OCI-M2 (cell line): Measurements from ENCODE around the gene ADRA2B.

Source experiments
- DNase-seq: peaks from one replicate; lab custom pipeline; 2025; ENCODE audit not compliant: unreplicated experiment; lab: John Stamatoyannopoulos, UW

The ADRA2B gene

DNA sequence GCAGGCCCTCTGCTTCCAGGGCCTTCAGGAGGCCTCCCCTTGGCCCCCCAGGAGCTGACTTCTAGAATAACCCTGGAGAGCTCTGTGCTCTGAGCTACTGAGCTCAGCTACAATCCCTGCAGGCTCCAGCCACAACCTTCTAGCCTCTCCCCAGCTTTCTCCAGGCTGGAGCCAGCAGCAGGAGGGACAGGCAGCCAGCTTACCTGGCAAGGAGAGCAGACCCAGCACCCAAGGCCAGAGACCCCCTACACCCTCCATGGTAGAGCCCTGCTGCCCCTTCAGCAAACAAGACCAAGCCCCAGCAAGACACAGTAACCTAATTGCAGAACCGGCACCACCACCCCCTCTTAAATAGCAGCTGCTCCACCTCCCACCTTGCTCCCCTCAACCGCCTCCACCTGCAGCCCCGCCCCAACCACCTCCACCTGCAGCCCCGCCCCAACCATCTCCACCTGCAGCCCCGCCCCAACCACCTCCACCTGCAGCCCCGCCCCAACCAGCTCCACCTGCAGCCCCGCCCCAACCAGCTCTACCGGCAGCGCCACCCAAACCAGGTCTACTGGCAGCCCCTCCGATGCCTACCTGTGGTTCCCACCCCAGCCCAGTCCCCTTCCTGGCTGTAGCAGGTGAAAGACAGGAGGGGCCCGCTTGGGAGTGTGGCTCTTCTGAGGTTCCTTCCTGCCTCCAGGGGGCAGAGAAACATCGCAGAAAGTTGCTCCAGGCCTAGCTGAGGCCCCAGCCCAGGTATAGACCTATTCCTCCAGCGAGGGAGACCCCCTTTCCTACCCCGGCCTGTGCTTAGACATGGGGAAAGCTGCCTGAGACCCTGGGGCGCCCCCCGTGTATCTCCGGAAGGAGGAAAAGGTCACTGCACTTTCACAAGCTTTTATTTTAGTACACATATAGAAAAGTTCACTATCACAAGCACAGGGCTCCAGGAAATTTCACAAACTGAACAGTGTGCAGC lies 22.1 kb upstream of the ADRA2B start, which contains the start of gene ASTL:
TSS of gene ASTL (minus strand) at position 324 of the 967 bp plus-strand sequence. CDS start at position 258, 66 bp downstream.
- no peak for DNase-seq

DNA sequence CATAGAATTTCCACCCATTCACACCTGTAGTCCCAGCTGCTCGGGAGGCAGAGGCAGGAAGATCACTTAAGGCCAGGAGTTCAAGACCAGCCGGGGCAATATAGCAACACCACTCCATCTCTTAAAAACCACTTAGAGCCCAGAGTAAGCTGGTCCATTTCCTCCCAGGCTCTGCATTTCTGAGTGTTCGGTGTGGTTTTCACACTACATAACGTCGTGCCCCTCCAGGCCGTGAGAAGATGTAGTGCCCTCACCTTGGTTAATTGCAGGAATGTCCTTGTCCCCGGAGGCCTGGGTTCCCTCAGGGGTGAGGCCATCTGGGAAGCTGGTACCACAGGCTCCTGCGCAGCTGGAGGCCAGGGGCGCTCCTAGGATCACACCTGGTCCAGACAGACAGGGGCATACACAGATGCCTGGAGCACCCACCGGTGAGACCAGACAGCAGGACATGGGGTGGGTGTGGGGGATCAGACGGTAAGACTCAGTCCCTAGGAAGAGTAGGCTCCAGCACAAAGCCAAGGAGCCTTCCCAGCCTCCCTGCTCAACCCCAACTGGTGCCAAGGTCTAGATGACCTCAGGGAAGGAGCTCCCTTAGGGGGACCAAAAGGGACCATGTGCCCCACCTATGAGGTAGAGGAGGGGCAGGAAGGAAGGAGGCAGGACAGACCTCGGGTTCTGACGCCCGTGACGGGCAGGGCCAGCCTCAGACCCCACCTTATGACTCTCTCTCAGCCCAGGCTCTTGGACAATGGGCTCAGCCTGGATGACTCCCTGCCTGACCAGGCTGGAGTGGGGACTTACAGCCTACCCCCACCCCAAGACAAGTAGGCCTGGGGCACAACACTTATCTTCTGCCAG lies 21.2 kb upstream of the ADRA2B start:
- no peak for DNase-seq

DNA sequence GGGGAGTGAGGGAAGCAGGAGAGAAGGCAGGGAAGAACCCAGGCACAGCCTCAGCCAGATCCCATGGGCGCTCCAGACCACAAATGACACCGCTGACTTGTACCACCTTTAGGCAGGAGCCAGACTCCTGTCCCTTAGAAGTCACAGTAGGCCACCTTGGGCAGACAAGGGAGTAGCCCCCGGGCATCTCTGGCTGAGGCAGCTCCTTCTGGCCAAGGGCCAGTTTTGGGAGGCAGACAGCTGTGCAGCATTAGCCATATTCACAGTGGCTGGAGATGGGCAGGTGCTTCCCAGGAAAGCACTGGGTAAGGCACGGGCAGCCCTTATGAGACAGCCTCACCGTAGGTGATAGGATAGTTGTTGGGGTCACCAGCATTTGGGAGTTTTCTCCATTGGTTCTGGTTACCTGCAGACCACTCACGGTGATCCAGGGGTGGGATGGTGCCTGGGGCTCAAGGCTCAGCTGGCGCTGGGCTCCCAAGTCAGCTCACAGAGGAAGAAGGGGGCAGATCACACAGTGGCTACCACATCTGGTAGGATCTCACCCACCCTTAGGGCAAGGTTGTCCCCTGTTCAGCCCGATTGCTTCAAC lies 19.9 kb upstream of the ADRA2B start:
- no peak for DNase-seq

GRCh38 chr2:96135621-96136020 lies 19.2 kb upstream of the ADRA2B start:
- DNase-seq: no peak

DNA sequence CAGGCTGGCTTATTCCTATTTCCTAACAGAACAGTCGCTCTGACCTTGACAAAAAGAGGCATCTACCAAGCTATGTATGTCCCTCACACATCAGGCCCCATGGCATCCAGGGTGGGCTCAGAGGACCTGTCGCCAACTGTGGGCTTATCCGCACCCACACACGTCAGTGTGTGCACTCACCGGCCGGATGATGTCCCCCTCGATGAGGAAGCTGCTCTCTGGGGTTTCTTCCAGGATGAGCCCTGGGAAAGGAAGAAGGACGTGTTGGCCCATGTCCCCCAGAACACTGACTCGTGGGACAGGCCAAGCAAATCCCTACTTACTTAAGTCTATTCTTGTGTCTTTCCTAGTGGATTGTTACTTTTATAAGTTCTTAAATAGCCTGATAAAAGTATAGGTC lies 18.8 kb upstream of the ADRA2B start:
- no peak for DNase-seq

DNA sequence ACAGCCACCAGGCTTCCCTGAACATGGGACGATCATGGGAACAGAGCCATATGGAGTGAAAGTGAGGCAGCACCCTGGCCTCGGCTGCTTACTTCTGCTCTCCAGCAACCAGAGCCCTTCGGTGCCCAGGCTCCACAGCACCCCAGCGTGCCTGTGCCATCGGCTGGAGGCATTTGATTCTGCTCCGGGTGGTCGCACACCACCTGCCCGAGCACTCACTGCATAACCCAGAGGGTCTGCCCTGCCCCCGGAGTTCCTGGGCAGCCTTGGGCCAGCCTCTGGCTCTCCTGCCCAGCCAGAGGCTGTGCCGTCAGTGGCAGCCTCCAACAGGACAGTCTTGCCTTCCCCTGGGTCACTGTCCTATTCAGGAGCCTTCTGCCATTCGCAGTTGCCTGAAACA lies 18.1 kb upstream of the ADRA2B start:
- no peak for DNase-seq

GRCh38 chr2:96131813-96132745 lies 15.7 kb upstream of the ADRA2B start:
- DNase-seq: no peak

GRCh38 chr2:96131152-96131812 lies 14.9 kb upstream of the ADRA2B start:
- DNase-seq: no peak

DNA sequence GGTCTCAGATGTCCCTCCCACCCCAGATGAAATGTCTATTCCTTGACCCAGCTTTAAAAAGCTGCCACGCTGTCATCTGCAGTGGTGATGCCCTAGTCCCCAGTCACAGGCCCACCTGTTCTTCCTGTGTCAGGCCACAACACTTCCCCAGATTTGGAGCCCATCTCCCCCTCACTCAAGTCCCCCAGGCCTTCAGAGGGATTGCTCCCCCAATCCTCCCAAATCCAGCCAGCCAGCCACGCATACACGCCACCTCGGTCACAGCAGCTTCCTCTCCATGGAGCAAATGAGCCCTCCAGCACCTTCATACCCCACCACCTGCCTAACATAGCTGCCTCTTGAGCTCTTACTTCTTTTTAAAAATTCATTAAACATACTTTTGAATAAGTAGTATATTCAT lies 14.1 kb upstream of the ADRA2B start:
- no peak for DNase-seq

DNA sequence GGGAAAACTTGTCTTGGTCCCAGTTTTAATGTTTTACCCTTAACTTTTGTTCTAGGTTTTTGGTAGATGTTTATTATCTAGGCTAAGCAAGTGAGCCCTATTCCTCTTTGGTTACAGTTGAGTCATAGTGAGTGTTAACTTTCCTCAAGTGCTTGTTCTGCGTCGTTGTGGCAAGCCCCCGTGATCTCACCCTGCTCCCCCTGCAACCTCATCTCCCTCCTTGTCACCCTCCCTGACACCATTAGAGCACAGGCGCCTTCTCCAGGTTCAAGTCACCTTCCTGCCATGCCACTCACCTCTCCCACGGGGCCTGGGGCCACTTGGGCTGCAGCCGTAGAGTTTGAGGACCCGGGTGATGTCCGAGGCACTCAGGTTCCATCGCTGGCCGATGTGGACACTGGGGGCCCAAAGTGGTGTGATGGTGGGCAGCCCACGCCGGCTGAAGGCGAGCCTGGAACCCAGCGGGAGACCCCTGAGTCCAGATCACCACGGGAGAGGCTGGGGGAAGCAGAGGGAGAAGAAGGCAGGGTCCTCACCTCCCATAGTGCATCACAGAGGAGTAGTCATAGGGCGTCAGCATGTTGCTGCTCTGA lies 13.3 kb upstream of the ADRA2B start:
- no peak for DNase-seq

DNA sequence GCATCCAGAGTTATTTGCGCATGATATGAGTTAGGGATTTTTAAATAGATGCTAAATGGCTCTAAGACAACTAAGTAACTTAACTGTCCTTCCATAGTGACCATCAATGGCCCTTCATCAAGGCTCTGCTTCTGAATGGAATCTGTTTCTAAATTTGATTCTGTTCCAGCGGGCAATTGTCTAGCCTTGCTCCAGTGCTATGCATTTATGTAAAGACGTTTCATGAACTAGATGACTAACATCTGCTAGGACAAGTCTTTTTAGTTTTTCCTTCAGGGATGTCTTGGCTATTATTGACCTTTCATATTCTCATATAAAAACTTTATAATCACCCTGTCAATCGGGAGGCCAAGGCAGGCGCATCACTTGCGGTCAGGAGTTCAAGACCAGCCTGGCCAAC lies 12.1 kb upstream of the ADRA2B start:
- DNase-seq: no peak

DNA sequence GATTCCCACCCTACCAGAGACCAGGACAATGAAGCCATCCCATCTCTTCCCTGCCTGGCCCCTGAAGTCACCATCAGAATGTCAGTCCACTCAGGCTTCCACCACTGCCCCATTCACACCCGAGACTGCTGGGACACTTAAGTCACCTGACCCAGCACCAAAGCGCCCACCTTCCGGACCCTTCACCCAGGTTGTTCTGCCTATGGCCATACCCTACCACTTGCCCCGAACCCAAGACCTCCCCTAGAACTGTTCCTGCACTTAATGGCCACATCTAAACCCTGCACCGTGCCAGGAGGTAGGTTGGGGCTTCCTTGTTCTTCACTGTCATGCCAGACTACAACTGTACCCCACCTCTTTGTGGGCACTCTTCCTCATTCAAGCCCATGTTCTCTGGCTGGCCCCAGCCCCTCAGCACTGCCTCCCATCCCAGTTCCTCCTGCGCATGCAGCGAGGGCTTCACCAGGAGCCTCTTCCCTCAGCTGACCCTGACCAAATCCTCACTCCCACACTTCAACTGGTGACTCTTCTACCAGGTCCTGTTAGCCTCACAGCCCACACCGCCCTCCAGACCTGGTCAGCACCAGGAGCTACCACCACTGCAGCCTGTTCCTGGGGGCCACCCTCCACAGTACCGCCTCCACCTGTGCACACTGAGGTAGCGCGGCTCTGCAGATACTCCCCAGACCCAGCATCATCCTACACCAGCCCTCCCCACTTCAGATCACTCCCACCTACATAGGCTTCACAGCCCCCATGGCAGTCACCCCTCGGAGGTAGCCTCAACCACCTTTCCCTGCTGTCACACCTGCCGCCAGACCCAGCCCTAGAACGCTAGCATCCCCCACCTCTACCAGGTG lies 8.3 kb upstream of the ADRA2B start:
- DNase-seq: no peak

DNA sequence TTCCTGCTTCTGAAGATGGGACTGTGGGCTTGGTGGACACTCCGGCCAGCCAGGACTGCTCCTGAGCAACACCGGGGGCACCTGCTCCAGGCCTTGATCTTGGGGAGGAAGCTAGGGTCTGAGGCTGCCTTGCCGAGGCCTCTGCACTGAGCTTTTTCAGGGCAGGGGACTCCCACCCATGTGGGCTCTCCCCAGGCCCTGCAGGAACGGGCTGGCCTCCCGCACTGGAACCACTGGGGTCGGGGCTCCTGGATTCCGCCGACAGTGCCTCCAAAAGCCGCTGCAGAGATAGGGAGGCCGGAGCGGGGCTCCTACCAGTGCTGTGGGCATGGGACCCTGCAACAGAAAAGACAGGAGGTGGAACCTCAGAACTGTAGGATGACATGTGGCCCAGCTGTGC lies 7.6 kb upstream of the ADRA2B start:
- DNase-seq: no peak

DNA sequence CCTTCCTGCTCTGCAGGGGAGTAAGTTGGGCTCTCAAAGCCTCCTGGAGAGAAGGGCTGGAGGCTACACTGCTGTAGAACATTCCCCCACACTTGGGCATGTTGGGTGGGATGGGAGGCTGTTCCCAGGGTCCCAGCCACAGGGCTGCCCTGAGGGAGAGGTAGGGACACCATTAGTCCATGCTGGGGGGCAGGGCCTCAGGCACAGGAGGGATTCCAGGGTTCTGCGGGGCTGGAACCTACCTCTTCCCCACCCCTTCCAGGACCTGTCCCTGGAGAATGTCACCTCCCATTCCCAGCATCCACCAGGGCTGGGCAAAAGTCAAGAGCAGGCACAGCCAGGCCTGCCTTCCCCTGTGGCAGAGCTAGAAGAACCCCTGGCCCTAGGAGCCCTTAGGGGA lies 6.9 kb upstream of the ADRA2B start:
- DNase-seq: no peak

GRCh38 chr2:96122391-96122790 lies 6.0 kb upstream of the ADRA2B start:
- no peak for DNase-seq

- no peak for DNase-seq
Measured at GRCh38 chr2:96121414-96121813, 5.0 kb upstream of the ADRA2B start.

GRCh38 chr2:96120991-96121390 lies 4.6 kb upstream of the ADRA2B start:
- no peak for DNase-seq

- no peak for DNase-seq
Measured at GRCh38 chr2:96120091-96120720, 3.8 kb upstream of the ADRA2B start.
